ENCODE measurements around the gene SLC23A1.
"Not testable (repeated sequence)": the region's sequence is repeated elsewhere in the genome, so short reads cannot be mapped to it uniquely, and the experiment has no call there.

SLC23A1 gene

DNA sequence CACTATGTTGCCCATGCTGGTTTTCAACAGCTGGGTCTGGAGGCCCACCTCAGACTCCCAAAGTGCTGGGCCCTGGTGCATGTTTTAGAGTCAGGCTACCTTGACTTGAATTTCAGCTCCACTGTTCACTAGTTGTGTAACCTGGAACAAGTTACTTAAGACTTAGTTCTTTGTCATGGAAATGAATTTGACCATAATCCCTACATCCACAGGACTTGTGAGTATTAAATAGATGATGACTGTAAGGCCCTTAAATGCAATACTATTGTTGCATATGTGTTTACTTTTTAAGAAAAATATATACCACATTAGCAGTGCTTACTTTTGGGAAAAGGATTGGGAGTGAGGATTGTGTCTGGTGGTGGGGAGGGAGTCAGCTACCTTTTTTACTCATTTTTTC is 25.0 kb downstream of the SLC23A1 start:
- Histone ChIP-seq H3K9me3 (peaks cover 5% of the 10 kb centered on the region; the same call in 1 of the 2 replicates), H3K4me1 (peaks cover 11% of the 10 kb centered on the region), H3K4me3 (no peak overlapping the region), H3K27me3 (ENCODE audit: low read depth) (no peaks in the 10 kb centered on the region), H3K36me3 (replicated peaks) (peaks cover 19% of the 10 kb centered on the region)
- in situ Hi-C loops (cut with MboI; ENCODE audit: low sequenced_read_pairs), result no loop called here
- DNase-seq (ENCODE audit: low spot score in 2 of 2), result peak in 1 of 2 experiments; percentile 83

DNA sequence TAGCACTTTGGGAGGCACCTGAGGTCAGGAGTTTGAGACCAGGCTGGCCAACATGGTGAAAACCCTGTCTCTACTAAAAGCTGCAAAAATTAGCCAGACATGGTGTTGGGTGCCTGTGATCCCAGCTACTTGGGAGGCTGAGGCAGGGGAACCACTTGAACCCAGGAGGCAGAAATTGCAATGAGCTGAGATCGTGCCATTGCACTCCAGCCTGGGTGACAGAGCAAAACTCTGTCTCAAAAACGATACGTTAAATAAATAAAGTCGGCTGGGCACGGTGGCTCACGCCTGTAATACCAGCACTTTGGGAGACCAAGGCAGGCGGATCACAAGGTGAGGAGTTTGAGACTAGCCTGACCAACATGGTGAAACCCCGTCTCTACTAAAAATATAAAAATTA is 27.2 kb downstream of the SLC23A1 start:
- H3K4me1 ChIP-seq, result peaks cover 11% of the 10 kb centered on the region
- H3K27me3 ChIP-seq (ENCODE audit: low read depth); DNase-seq (ENCODE audit: low spot score in 2 of 2); in situ Hi-C loops (cut with MboI; ENCODE audit: low sequenced_read_pairs); H3K9me3 ChIP-seq; H3K4me3 ChIP-seq: not testable (repeated sequence)
- peaks cover 21% of the 10 kb centered on the region for H3K36me3 ChIP-seq (replicated peaks)

DNA sequence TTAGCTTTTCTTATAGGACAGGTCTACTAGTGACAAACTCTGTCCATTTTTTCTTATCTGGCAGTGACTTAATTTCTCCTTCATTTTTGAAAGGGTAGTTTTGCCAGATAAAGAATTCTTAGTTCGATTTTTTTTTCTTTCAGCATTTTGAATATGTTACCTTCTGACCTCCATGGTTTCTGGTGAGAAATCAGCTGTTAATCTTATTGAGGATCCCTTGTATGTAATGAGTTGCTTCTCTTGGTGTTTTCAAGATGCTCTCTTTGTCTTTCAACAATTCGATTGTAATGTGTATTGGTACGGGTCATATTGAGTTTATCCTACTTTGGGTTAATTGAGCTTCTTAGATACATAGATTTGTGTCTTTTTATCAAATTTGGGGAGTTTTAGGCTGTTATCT is 28.9 kb downstream of the SLC23A1 start:
- in situ Hi-C loops (cut with MboI; ENCODE audit: low sequenced_read_pairs), result no loop called here
- H3K4me1 ChIP-seq, result peaks cover 11% of the 10 kb centered on the region
- H3K27me3 ChIP-seq (ENCODE audit: low read depth), result no peaks in the 10 kb centered on the region
- no peak for DNase-seq (ENCODE audit: low spot score in 2 of 2)
- H3K36me3 ChIP-seq (replicated peaks), result peaks cover 21% of the 10 kb centered on the region
- peaks cover 5% of the 10 kb centered on the region; the same call in 1 of the 2 replicates for H3K9me3 ChIP-seq
- no peak overlapping the region for H3K4me3 ChIP-seq

DNA sequence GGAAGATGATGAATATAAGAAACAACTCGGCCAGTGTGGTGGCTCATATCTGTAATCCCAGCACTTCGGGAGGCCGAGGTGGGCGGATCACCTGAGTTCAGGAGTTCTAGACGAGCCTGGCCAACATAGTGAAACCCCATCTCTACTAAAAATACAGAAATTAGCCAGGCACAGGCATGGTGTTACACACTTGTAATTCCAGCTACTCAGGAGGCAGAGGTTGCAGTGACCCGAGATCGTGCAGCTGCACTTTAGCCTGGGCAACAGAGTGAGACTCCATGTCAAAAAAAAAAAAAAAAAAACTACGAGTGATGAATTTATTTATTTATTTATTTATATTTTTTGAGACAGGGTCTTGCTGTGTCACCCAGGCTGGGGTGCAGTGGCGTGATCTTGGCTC is 35.2 kb downstream of the SLC23A1 start:
- DNase-seq (ENCODE audit: low spot score in 2 of 2); H3K4me1 ChIP-seq; in situ Hi-C loops (cut with MboI; ENCODE audit: low sequenced_read_pairs); H3K4me3 ChIP-seq; H3K27me3 ChIP-seq (ENCODE audit: low read depth); H3K9me3 ChIP-seq: not testable (repeated sequence)
- peaks cover 12% of the 10 kb centered on the region for H3K36me3 ChIP-seq (replicated peaks)

DNA sequence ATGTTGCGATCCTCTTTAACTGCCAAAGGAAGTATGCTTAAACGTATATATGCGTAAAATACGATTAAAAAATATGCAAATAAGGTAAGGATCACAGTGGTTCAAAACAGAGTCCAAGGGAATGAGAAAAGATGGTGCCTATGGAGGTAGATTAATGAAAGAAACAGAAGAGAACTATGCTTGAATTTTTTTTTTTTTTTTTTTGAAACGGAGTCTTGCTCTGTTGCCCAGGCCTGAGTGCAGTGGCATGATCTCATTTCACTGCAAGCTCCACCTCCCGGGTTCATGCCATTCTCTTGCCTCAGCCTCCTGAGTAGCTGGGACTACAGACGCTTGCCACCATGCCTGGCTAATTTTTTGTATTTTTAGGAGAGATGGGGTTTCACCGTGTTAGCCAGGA is 37.7 kb downstream of the SLC23A1 start:
- H3K9me3 ChIP-seq; H3K27me3 ChIP-seq (ENCODE audit: low read depth); DNase-seq (ENCODE audit: low spot score in 2 of 2); in situ Hi-C loops (cut with MboI; ENCODE audit: low sequenced_read_pairs); H3K4me3 ChIP-seq: not testable (repeated sequence)
- Histone ChIP-seq H3K36me3 (replicated peaks) (peaks cover 12% of the 10 kb centered on the region), H3K4me1 (peaks cover 13% of the 10 kb centered on the region)

DNA sequence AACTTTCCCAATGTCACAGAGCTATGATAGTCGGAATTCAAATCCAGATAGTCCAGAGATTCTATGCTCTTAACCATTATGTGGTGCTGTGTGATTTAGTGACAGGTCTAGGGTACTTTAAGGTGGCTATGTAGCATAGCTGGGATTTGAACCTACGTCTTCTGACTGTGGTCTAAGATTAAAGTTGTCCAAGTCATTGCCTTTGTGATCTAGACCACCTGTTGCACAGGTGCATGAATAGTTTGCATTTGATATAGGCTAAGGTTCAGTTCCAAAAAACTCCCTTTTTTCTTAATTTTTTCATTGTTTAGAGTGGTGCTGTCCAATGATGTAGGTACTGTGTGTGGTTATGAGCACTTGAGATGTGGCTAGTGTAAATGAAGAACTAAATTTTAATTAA is 38.9 kb downstream of the SLC23A1 start:
- peaks cover 12% of the 10 kb centered on the region for H3K36me3 ChIP-seq (replicated peaks)
- in situ Hi-C loops (cut with MboI; ENCODE audit: low sequenced_read_pairs), result no loop called here
- DNase-seq (ENCODE audit: low spot score in 2 of 2), result no peak
- H3K9me3 ChIP-seq, result no peaks in the 10 kb centered on the region
- H3K4me3 ChIP-seq, result no peak overlapping the region; the same call in 1 of the 2 replicates
- H3K4me1 ChIP-seq, result peaks cover 13% of the 10 kb centered on the region
- no peaks in the 10 kb centered on the region for H3K27me3 ChIP-seq (ENCODE audit: low read depth)

DNA sequence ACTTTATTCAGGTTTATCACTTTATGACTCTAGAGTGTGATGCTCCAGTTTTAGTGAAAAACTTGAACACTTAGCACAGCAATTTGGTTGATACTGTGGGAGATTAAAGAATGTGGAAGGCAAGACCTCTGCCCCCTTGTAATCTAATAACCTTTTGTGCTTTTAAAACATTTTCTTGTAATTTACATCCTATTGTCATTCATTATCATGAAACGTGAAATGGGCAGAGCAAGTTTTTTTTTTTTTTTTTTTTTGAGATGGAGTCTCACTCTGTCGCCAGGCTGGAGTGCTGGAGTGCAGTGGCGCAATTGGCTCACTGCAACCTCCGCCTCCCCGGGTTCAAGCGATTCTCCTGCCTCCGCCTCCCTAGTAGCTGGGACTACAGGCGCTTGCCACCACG is 39.6 kb downstream of the SLC23A1 start:
- Histone ChIP-seq H3K36me3 (replicated peaks) (peaks cover 12% of the 10 kb centered on the region), H3K4me3 (peak overlapping the region; percentile 87), H3K9me3 (no peaks in the 10 kb centered on the region), H3K4me1 (peaks cover 13% of the 10 kb centered on the region), H3K27me3 (ENCODE audit: low read depth) (no peaks in the 10 kb centered on the region)
- peak in 1 of 2 experiments; percentile 24 for DNase-seq (ENCODE audit: low spot score in 2 of 2)
- in situ Hi-C loops (cut with MboI; ENCODE audit: low sequenced_read_pairs), result no loop called here

DNA sequence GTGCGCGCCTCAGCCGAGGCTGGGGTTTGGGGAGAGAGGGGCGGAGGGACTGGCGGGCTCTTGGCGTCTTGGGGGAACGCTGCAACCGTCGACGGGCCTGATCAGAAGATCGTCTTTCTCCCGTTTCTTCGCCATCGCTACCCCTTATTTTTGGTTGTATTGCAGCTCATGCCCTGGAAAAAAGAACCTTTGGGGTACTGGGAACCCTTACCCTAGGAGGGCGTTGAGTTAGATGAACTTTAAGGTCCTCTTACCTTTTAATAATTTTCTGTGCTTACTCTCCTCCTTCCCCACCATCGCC is 40.7 kb downstream of the SLC23A1 start:
- Histone ChIP-seq H3K9me3 (no peaks in the 10 kb centered on the region), H3K4me3 (peak overlapping the region; percentile 87), H3K36me3 (replicated peaks) (peaks cover 9% of the 10 kb centered on the region), H3K4me1 (peaks cover 13% of the 10 kb centered on the region), H3K27me3 (ENCODE audit: low read depth) (no peaks in the 10 kb centered on the region)
- DNase-seq (ENCODE audit: low spot score in 2 of 2), result no peak
- in situ Hi-C loops (cut with MboI; ENCODE audit: low sequenced_read_pairs), result no loop called here

DNA sequence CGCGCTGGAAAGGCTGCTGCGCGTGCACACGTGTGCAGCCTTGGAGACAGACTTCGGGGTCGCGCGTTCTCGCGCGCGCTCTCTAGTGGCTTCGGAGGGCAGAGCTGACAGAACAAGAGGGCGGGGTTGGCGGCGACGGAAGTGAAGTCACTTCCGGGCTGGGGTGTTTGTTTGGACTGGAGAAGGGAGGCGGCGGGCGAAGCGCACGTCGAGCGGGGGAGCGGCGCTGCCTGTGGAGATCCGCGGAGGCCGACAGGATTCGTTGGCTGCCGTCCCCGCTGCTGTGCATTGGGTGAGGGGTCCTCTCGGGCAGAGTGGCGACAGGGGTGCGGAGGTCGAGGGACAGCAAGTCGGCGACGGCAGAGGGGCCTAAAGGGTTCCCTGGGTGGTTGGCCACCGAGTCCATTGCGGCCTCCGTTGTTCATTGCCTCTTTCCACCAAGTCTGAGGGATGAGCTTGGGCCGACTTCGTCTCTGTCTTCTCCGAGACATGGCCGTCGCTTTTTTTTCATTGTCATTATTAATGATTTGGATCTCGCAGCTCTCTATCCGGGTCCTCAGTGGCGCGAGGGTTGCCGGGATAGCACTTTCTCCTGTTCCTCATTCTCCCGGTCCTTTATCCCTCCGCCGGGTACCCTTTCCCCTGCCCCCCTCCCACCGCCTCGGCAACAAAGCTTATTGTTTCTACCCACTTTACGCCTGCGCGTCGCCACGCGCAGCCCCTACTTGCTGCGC is 41.2 kb downstream of the SLC23A1 start, which contains the start of gene PAIP2:
Gene PAIP2 (plus strand): TSS at position 166 of the 734 bp plus-strand sequence. CDS start 21,931 bp downstream, outside the sequence.
- Histone ChIP-seq H3K4me1 (peaks cover 13% of the 10 kb centered on the region), H3K4me3 (peak within 1 kb of the TSS; percentile 87), H3K36me3 (replicated peaks) (peaks cover 8% of the 10 kb centered on the region; the same call in 1 of the 2 replicates), H3K27me3 (ENCODE audit: low read depth) (no peaks in the 10 kb centered on the region), H3K9me3 (no peaks in the 10 kb centered on the region)
- peak; percentile 96 to 99 for DNase-seq (ENCODE audit: low spot score in 2 of 2)
- in situ Hi-C loops (cut with MboI; ENCODE audit: low sequenced_read_pairs), result no loop called here

DNA sequence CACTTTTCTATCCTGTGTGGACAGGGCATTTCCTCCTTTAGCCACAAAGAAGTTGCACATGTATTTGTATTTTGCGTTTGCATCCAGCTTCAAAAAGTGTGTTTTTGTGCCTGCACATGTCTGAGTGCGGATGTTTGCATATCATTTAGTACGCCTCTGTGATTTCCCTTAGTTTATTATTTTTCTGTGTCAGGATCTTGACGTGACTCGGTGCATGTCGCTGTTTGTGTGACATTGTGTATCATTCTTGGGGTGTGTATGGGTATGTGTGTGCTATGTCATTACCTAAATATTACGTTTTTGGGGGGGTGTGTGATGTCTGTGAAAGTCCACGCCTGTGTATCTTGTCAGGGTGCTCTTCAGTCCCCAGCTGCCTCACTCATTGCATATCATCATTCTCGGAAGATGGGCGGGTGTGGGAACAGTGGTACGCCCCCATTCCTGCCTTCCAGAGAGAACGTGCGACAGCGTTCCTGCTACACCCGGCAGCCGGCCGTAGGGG is 41.9 kb downstream of the SLC23A1 start:
- 0 out of 2 replicates have a peak, but pooled peaks cover 8% of the 10 kb centered on the region for H3K36me3 ChIP-seq (replicated peaks)
- no peaks in the 10 kb centered on the region for H3K27me3 ChIP-seq (ENCODE audit: low read depth)
- DNase-seq (ENCODE audit: low spot score in 2 of 2), result no peak
- in situ Hi-C loops (cut with MboI; ENCODE audit: low sequenced_read_pairs), result no loop called here
- no peaks in the 10 kb centered on the region for H3K9me3 ChIP-seq
- peak overlapping the region; percentile 87 for H3K4me3 ChIP-seq
- H3K4me1 ChIP-seq, result peaks cover 13% of the 10 kb centered on the region

DNA sequence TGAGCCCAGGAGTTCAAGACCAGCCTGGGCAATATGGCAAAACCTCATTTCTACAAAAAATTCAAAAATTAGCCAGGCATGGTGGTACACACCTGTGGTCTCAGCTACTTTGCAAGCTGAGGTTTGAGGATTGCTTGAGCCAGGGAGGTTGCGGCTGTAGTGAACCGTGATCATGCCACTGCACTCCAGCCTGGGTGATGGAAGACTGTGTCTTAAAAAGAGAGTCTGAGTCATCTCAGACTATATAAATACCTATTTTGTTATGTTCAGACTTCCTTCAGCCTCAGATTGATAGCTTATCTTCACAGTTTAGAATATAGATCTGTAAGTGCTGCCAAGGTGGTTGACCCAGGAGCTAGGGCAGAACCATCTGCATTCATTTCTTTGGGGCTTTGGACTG is 43.0 kb downstream of the SLC23A1 start:
- DNase-seq (ENCODE audit: low spot score in 2 of 2), result no peak
- Histone ChIP-seq H3K36me3 (replicated peaks) (0 out of 2 replicates have a peak, but pooled peaks cover 5% of the 10 kb centered on the region), H3K4me1 (peaks cover 13% of the 10 kb centered on the region), H3K9me3 (no peaks in the 10 kb centered on the region), H3K27me3 (ENCODE audit: low read depth) (no peaks in the 10 kb centered on the region), H3K4me3 (no peak overlapping the region)
- in situ Hi-C loops (cut with MboI; ENCODE audit: low sequenced_read_pairs), result no loop called here

DNA sequence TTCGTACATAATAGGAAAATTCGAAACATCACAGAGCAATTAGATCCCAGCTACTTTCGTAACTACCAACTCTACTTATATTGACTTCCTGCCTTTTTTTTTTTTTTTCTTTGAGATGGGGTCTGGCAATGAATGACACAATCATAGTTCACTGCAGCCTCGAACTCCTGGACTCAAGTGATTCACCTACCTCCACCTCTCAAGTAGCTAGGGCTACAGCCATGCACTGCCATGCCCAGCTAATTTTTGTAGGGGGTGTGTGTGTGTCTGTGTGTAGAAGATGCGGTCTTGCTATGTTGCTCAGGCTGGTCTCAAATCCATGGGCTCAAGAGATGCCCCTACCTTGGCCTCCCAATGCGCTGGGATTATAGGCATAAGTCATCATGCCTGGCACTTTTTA is 47.3 kb downstream of the SLC23A1 start:
- DNase-seq (ENCODE audit: low spot score in 2 of 2), result no peak
- in situ Hi-C loops (cut with MboI; ENCODE audit: low sequenced_read_pairs), result no loop called here
- H3K4me3 ChIP-seq, result no peak overlapping the region

More for the DNA sequence above, 47.3 kb downstream of the SLC23A1 start:
- H3K36me3 ChIP-seq (replicated peaks), result peaks cover 24% of the 10 kb centered on the region
- no peaks in the 10 kb centered on the region for H3K27me3 ChIP-seq (ENCODE audit: low read depth)
- H3K4me1 ChIP-seq, result no peaks in the 10 kb centered on the region
- H3K9me3 ChIP-seq, result no peaks in the 10 kb centered on the region
